Measurements from ENCODE around the gene PDK2.
A peak's percentile ranks its signal among the peaks of the same experiment; 100 is the strongest.

Gene PDK2

DNA sequence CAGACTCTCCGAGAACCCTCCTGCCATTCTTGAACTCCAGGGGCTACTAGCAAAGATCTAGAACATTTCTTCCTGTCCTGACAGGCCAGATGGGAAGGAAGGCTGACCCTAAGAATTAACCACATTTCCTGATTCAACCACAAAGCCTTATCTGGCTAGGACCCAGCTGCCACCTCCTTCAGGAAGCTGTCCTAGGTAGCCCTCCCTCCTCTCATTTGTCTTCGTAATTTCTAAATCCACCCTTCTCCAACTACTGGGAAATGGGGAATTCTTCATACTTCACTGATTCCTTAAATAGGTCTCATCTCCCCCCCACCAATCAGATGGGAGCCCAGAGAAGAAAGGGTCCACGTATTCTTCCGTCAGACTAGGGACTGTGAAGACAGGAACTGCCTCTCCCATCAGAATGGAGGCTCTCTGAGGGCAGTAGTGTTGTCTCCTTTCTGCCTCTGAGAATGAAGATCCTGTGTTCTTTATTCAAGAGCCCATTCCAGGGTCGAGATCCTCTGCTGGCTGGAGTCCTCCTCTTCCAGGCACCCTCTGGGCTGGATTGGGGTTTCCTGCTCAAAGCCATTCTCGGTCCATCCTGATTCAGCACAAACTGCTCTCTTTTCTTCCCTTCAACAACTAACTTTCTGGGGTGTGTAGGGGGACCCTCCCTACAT lies 32.7 kb downstream of the PDK2 start:
- TF ChIP-seq POLR2A (IDR thresholded peaks at IDR 0.05; ENCODE audit: low read depth, low read length) (no peak), POLR2AphosphoS5 (IDR thresholded peaks at IDR 0.05; ENCODE audit: low read depth, low read length) (no peak), TAF1 (IDR thresholded peaks at IDR 0.05; ENCODE audit: borderline replicate concordance, low read depth, low read length) (no peak)
- FAIRE-seq (peak; percentile 17), DNase-seq (ENCODE audit: insufficient read length) (no peak)

DNA sequence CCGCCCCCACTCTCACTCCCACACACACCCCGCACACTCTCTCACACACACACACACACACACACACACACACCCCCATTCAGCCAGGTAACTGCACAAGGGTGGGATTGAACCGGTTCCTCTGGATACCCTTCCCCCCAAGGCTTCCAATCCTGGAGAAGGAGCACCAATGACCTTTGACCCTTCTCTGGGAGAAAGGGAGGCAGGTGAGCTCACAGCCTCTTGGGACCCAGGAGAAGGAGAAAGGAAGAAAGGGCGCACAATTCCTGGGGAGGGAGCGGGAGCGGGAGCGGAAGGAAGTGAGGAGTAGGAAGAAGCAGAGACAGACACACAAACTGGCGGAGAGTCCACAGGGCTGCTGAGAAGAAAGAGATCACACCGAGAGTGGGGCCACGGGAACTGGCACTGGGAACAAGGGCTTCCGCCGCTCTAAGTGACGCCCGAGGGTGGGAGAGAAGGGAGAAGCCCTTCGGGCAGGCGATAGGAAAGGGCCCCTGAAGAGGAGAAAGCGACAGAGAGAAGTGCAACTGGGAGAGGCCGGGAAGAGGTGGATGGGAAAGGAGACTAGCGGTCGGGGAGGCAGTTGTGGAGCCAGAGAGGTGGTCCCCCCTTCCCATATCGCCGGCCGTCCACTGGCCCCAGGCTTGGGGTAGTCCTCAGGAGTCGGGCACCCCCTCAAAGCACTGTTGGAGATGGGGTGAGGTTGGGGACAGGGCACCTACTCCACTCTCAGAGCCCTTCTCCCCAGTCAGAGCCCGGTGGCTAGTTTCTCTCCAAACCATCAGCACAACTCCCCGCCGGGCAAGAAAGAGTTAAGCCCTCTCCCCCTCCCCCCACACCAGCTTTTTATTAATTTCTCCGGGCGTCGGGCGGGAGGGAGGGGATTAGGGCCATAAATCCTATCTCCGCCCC lies 33.5 kb downstream of the PDK2 start:
- FAIRE-seq (no peak), DNase-seq (ENCODE audit: insufficient read length) (no peak)
- no peak for TF ChIP-seq POLR2AphosphoS5 (IDR thresholded peaks at IDR 0.05; ENCODE audit: low read depth, low read length)
- TF ChIP-seq TAF1 (IDR thresholded peaks at IDR 0.05; ENCODE audit: borderline replicate concordance, low read depth, low read length), result no peak
- no peak for TF ChIP-seq POLR2A (IDR thresholded peaks at IDR 0.05; ENCODE audit: low read depth, low read length)

DNA sequence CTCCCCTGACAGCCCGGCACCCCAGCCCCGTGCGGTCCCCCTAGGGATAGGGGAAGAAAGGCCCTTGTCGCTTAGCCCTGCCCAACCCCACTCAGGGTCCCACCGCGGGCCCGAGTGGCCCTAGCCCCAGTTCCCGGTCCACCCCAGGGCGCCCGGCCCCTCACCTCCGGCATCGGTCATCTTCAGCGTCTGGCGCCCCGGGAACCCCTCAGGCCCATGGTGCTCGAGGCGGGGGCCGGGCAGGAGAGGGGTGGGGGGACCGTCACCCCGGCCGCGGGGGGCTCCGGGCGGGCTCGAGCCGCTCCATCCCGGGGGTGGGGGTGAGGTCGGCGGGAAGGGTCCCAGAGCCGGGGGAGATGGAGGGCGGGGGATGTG lies 34.2 kb downstream of the PDK2 start:
- no peak for TF ChIP-seq POLR2A (IDR thresholded peaks at IDR 0.05; ENCODE audit: low read depth, low read length)
- no peak for TF ChIP-seq POLR2AphosphoS5 (IDR thresholded peaks at IDR 0.05; ENCODE audit: low read depth, low read length)
- TF ChIP-seq TAF1 (IDR thresholded peaks at IDR 0.05; ENCODE audit: borderline replicate concordance, low read depth, low read length), result no peak
- no peak for DNase-seq (ENCODE audit: insufficient read length)
- FAIRE-seq, result no peak

DNA sequence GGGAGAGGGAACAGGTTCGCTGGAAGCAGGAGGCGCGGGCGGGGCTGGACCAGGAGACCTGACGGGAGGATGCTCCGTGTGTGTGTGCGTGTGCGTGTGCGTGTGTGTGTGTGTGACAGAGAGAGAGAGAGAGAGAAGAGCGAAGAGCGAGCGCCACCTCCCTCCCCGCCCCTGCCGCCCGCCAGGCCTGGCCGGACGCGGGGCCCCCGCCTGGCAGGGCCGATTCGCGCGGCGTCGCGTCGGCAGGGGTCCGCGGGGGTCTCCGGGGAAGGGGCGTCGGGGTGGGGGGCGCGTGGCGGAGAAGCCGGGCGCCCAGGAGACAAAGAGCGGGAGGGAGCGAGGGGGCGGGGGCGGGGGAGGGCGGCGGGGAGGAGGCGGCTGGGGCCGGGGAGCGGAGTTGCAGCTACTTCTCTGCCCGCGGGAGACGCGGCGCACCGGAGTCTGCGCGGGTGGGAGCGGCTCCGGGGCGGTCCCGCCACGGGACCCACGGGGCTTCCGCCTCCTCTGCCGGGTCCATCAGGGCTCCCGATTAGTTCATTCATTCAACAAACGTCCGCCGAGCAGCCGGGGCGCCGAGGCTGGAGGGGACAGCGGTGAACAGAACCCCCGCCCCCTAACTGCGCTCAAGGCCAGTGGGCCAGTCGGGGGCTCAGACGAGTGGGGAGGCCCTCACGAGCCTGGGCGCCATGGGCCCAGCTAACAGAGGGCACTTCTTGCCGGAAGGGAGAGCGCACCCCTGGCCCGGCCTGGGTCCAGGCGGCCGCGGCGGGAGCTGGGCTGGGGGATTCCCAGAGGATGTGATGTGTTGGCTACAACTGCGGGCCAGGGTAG lies 34.8 kb downstream of the PDK2 start, which contains the start of gene SAMD14:
TSS of gene SAMD14 (minus strand) at position 433 of the 831 bp plus-strand sequence. CDS start 5,201 bp downstream, outside the sequence.
- DNase-seq (ENCODE audit: insufficient read length) (peak; percentile 71), FAIRE-seq (peak; percentile 88)
- no peak for TF ChIP-seq TAF1 (IDR thresholded peaks at IDR 0.05; ENCODE audit: borderline replicate concordance, low read depth, low read length)
- TF ChIP-seq POLR2AphosphoS5 (IDR thresholded peaks at IDR 0.05; ENCODE audit: low read depth, low read length), result no peak
- no peak for TF ChIP-seq POLR2A (IDR thresholded peaks at IDR 0.05; ENCODE audit: low read depth, low read length)

DNA sequence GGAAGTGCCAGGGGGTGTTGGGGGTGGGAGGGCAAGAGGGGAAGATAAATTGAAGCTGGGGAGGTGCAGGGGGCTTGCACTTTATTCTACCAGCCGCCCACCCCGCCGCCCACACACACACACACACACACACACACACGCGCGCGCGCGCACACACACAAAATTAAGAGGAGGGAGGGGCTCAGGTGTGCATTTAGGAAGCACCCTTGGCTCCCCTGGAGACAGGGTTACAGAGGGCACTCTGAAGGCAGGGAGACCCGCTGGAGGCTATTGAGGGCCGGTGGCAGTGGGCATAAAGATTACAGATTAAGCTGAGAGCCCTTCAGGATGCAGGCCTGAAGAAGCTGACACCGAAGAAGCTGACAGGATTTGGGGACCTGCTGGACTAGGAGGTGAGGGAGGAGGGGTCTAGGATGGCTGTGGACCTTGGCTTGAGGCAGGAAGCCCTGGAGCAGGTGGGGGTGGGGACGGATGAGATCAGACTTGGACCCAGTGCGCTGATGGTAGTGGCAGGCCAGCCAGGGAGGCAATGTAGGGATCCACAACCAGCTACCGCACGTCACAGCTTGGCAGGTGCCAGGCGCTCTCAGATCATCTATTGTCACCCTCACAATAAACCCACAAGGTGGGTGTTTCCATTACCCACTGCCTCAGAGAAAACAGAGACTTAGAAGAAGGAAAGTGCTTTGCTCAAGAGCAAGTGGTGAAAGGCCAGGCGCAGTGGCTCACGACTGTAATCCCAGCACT lies 35.6 kb downstream of the PDK2 start:
- DNase-seq (ENCODE audit: insufficient read length), result no peak
- TF ChIP-seq POLR2AphosphoS5 (IDR thresholded peaks at IDR 0.05; ENCODE audit: low read depth, low read length) (no peak), POLR2A (IDR thresholded peaks at IDR 0.05; ENCODE audit: low read depth, low read length) (no peak), TAF1 (IDR thresholded peaks at IDR 0.05; ENCODE audit: borderline replicate concordance, low read depth, low read length) (no peak)
- FAIRE-seq, result no peak

DNA sequence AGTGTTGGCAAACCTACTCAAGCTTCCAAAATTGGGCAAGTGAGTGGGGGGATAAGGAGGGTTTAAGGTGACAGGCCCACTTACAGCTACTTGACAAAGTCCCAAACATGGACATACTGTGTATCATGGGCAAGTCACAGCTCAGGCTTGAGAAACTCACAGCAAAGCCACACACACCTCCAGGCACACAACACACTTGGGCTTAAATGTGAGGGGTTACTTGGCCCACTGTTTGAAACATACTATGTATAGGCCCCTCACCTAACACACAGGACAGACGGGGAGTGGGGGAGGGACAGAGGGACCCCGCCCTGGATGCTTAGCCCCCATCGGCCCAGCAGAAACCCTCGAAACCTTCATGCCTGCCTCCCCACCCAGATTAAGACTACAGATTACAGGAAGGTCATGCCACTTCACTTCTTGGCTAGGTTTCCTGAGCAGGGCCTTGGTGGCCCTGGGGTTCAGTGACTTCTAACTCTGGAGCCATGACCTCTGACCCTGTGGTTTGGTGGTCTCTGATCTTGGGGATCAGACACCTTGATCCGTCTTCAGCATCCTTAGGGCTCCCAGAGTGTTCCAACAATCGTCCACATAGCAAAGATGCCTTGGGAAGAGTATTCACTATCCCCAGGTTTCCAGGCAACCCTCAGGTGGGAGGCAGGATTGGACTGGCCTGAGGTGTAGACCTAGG lies 37.1 kb downstream of the PDK2 start:
- DNase-seq (ENCODE audit: insufficient read length) (no peak), FAIRE-seq (no peak)
- peak; percentile 15; the same call in 1 of the 2 replicates for TF ChIP-seq POLR2A (IDR thresholded peaks at IDR 0.05; ENCODE audit: low read depth, low read length)
- peak; percentile 38; the same call in 1 of the 2 replicates for TF ChIP-seq POLR2AphosphoS5 (IDR thresholded peaks at IDR 0.05; ENCODE audit: low read depth, low read length)
- TF ChIP-seq TAF1 (IDR thresholded peaks at IDR 0.05; ENCODE audit: borderline replicate concordance, low read depth, low read length), result no peak

DNA sequence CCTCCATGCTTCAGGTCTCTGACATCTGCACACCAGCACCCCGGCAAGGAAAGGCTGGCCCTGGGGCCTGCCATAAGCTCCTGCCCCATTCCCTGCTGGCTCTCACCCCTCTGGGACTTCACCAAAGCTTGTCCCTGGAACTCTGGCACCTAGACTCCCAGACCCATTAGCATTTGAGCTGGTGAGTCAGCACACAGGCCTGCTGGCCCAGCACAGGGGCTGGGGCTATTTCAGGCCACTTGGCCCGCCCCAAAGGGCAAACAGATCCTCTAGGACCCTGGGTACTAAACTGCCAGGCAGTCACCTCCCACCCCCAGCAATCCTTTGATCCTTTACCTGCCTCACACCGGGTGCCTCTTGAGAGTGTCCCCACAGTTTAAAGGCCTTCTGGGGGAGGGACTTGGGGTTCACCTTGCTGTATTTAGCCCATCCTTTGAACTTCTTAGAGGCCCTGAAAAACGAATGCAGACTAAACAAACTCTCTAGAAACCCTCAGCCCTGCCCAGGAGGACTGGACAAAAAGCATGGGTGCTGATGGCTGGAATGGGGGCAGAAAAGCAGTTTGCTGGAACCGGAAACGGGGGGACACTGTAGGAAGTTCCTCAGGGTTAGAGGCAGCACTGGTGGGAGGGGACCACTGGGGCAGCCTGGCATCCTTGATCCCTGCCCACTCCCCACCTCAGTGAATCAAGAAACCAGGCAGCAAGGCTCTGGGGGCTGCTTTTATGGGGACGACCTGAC lies 38.0 kb downstream of the PDK2 start:
- FAIRE-seq (no peak), DNase-seq (ENCODE audit: insufficient read length) (no peak)
- TF ChIP-seq POLR2A (IDR thresholded peaks at IDR 0.05; ENCODE audit: low read depth, low read length), result no peak
- TF ChIP-seq POLR2AphosphoS5 (IDR thresholded peaks at IDR 0.05; ENCODE audit: low read depth, low read length), result no peak
- no peak for TF ChIP-seq TAF1 (IDR thresholded peaks at IDR 0.05; ENCODE audit: borderline replicate concordance, low read depth, low read length)

DNA sequence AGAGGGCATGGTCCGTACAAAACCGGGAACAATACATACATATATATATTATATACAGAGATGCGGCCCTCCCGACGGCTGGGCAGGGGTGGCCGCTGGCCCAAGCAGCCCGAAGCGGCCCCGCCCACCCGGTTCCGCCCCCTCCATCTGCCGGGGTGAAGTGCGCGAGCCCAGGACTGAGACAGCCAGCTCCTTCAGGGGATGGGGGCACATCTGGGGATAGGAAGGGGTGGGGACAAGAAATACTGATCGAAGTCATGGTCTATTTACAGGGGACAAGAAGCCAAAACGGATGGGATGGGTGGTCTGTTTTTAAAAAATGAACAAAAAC lies 38.6 kb downstream of the PDK2 start:
- FAIRE-seq (no peak), DNase-seq (ENCODE audit: insufficient read length) (no peak)
- TF ChIP-seq POLR2A (IDR thresholded peaks at IDR 0.05; ENCODE audit: low read depth, low read length) (no peak), POLR2AphosphoS5 (IDR thresholded peaks at IDR 0.05; ENCODE audit: low read depth, low read length) (no peak), TAF1 (IDR thresholded peaks at IDR 0.05; ENCODE audit: borderline replicate concordance, low read depth, low read length) (no peak)

DNA sequence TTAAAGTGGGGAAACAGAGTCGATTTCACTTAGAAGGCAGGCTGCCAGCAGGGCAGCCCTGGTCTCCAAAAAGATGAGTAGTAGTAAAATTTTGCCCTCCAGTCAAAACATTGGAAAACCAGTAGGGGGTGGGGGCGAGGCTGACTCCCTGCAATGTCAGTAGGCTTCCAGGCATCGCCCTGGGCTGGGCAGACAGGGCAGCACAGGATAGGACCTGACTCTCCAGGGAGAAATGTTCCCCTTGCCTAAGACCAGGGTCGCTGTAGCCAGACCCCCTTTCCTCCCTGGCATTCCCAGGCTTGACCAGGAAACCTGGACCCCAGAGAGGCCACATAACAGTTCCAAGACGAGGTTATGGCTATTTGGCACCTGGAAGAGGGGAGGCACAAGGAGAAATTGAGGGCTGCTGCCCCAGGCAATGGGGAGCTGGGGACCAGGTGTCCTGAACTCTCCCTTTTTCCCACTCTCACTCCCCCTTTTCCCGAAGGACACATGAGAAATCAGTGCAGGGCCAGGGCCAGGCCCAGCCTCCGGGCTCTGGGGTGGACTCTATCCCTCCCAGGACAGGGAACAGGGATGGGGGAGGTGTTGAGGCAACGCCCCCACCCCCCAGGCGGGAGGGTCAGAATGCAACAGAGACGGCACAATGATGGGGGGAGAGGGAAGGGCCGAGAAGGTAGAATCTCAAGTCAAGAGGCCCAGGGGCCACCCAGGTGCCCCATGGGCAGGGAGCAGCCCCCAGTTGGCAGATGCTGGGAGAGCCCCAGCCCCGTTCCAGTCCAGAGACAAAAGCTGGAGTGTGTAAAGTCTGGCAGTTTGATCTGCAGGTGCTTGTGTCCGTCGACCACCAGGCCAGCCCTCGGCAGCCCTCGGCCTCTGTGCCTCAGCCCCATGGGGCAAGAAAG lies 39.3 kb downstream of the PDK2 start:
- no peak for DNase-seq (ENCODE audit: insufficient read length)
- FAIRE-seq, result no peak
- no peak for TF ChIP-seq TAF1 (IDR thresholded peaks at IDR 0.05; ENCODE audit: borderline replicate concordance, low read depth, low read length)
- no peak for TF ChIP-seq POLR2A (IDR thresholded peaks at IDR 0.05; ENCODE audit: low read depth, low read length)
- no peak for TF ChIP-seq POLR2AphosphoS5 (IDR thresholded peaks at IDR 0.05; ENCODE audit: low read depth, low read length)
